SHP77 (cell line): ENCODE data around the gene GPC5.

Source experiments
- DNase-seq, 2 experiments: peaks; one replicate each; lab custom pipeline; 2025; lab: John Stamatoyannopoulos, UW

Gene GPC5

GRCh38 chr13:91978571-91978970 is 580.1 kb downstream of the GPC5 start:
- DNase-seq = no peak

DNA sequence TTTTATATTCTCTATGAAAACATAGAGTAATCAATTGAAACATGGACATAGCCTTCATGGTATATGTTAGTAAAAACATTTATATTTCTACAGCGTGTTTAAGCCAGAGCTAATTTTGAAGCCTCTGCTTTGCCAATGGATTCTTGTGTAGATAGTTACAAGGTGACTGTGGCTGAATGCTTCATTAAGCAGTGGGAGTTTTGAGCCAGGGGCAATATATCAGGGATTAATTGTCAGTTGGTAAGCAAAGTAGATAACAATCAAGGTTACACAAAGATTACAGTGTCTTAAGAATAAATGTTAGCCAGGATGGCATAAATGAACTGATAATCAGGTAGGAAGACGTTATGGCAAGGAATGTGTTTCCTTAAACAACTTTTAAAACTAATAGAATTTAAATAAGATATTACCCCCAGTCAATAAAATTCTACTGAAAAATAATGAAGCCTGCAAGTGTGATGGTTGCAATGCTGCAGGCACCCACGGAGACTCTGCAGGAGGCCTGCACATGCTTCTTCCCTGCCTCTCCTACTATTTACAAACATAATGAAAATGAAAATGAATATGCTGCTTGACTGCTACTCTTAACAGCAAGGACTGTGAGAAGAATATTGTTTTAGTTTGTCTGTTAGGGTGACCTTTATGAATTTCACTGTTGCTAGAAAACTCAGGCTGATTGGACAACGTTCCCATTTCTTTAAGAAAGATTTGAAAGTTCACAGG is 588.5 kb downstream of the GPC5 start:
- DNase-seq = no peak

DNA sequence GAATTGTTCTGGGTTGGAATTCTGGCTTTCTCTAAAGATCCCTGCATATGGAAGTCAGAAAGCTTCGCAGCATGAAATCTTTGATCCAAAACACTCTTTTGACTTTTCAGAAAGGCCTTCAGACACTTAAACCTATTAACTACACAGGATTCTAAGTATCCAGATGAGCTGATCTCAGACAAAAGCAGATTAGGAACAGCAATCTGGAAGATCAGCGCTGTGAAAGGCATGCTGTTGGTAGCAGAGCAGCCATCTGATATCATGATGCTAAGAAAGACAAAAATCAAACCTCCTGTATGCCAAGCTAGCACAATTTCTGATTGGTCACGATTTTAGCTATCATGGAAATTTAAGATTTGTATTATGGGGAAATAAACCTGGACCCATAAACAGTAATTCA is 589.9 kb downstream of the GPC5 start:
- no peak for DNase-seq

DNA sequence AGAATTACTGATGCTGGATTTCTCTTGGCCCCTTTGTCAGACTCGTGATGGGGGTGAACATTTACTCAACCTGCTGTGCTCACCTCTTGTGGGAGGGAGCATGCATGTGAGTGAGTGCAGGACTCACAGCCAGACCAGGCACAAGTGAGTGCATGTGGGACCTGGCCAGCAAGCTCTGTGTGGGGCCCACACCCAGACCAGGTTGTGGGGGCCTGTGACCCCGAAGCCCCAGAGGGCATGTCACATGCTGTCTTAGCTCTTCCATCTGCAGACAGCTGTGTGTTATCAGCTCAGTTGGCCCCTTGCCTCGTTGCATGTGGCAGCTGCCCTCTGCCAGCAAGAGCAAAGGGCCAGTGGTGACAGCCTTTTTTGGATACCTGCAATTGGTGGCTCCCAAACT is 614.4 kb downstream of the GPC5 start:
- DNase-seq = no peak

GRCh38 chr13:92017737-92018136 is 619.3 kb downstream of the GPC5 start:
- DNase-seq = no peak

DNA sequence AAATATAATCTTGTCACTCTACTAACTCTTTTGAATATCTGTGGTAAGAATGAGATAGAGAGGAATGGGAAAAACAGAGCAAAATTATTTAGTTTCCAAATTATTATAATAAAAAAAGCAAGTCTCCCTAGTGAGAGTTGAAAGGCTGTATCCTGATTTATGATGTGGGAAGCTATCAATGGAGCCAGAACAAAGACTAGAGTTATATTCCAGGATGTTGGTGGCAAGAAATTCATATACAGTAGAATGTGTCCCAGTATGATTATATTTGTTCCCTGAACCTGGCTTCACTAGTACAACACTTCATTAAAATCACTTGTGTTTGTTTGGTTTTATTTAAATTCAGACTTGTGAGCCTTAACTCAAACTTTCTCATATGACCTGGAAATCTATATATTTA is 630.3 kb downstream of the GPC5 start:
- DNase-seq = no peak

DNA sequence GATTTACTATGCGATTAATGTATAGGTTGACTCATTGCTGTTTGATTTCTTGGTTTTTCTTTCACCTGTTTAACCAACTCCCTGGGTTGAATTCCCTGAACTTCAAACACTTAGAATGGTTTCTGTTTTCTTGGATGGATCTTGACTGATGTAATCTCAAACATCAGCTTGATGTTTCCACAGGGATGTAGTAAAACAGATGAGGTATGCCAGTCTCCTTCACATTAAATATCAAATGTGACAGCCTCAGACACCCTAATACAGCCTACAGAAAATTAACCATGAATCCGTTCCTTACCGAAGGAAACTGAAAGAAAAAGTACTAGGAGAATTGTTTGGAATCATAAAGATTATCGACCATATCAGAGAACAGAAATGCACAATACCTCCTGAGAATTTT is 631.2 kb downstream of the GPC5 start:
- no peak for DNase-seq

DNA sequence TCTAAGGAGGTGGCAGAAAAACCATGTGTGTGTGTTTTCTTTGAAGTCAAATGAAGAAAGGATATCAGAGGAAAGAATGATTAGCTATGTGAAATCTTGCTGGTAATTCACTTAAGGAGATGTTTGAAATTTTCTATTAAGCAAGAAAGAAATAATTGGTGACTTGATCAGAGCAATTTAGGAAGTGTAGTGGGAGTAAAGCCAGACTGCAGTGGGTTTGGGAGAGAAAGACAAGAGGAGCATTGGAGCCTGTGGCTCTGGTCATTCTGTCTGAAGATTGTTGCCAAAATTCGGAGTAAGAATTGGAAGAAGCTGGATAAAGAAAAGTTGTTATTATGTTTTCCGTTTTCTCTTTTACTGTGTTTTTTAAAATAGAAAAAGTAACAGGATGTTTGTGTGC is 640.5 kb downstream of the GPC5 start:
- no peak for DNase-seq

GRCh38 chr13:92042522-92042921 is 644.1 kb downstream of the GPC5 start:
- DNase-seq = no peak

DNA sequence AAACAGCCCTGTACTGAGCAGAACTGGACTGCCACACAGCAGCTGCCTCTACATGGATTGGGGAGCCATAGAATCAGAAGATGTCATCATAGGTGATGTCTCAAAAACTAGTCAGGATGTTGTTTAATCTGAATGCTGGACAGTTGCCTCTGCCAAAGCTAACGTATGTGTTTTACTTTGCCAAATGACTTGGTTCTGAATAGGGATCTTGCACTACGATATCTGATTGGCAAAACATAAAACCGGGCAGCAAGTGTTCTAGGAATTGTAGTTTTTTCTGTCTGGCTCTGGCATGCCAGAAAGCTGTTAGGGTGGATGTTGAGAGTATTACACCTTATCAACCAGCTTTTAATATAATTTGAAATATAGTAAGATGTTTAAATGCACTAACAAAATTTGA is 645.9 kb downstream of the GPC5 start:
- DNase-seq = no peak

GRCh38 chr13:92054389-92054788 is 656.0 kb downstream of the GPC5 start:
- no peak for DNase-seq

GRCh38 chr13:92074658-92075057 is 676.2 kb downstream of the GPC5 start:
- peak; percentile 27 to 49 for DNase-seq

- DNase-seq = no peak
Observed at GRCh38 chr13:92097337-92097903, 699.0 kb downstream of the GPC5 start.

- no peak for DNase-seq
Observed at GRCh38 chr13:92101801-92102200, 703.4 kb downstream of the GPC5 start.

GRCh38 chr13:92103689-92104153 is 705.3 kb downstream of the GPC5 start:
- DNase-seq = no peak

DNA sequence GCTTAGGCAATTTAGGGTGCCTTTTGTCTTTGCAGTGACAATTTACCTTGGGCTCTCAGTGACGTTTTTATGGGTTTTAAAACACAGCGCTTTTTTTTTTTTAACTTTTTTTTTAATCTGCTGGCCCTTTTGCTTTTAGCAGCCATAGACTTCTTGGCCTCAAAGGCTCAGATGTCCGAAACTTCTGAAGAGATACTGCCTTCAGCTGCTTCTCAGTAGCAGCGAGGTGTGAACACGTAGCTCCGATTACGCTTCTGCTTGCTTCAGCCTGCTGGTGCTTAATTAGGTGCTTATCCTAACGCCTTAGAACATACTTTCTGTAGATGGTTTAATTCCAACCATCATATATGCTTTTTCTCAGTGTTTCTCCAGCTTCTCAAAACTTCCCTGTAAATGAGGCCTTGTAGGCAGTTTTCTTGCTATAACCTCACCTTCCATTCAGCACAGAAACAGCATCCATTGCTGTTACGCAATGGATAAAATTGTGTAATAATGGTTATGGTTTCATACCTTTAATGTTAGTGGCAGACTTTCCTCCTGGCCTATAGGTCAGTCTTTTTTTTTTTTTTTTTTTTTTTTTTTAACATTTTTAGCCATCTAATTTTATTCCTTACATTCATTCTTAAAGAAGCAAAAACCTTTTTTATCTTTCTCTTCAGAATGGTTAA is 723.9 kb downstream of the GPC5 start:
- no peak for DNase-seq

GRCh38 chr13:92126399-92126798 is 728.0 kb downstream of the GPC5 start:
- DNase-seq = no peak

DNA sequence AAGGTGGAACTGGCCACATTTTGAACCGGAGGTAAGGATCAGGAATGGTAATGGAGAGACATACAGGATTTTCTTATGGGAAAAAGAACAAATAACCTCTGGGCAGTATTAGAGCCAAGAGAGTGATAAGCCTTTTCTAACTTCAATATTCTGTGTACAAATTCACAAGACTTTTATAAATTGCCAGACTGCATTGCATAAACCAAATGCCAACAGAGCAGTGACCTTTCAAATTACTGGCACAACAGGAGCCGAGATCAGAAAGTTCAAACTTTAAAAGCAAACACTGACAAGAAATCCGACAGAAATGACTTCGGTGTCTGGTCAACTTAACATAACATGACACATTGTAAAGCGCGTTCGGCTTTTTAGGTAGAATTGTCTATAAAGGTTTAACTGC is 737.1 kb downstream of the GPC5 start:
- DNase-seq = no peak

- no peak for DNase-seq
Observed at GRCh38 chr13:92136449-92137155, 738.2 kb downstream of the GPC5 start.

DNA sequence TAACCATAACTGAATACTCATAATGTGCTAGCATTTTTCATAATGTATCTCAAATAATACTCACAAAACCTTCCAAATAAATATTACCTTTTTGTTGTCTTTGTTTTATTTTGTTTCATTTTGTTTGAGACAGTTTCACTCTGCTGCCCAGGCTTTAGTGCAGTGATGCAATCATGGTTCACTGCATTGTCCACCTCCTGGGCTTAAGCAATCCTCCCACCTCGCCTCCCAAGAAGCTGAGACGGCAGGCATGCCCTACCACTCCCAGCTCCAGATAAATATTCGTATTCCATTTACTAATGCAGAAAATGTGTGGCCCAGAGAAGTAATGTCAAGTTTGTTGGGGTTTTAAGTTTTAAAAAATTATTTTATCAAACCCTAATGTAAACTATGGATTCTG is 739.1 kb downstream of the GPC5 start:
- DNase-seq = no peak

DNA sequence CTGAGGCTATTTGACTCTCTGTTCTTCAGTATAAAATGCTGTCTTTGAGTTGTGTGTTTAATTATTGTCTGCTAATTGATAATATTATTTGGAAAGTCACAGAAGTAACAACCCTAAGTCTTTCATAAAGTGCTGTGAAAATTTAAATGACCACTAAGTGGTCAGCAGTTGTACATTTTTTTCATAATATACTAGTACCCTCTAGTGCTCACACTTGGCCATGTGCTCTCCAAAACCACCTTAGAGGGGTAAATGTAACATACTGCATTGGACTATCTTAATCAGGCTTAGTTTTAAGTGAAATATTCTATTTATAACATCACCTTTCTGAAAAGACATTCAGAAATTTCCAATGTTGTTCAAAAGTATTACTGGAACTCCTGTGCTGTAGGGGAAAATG is 745.3 kb downstream of the GPC5 start:
- DNase-seq = no peak

- DNase-seq = no peak
Observed at GRCh38 chr13:92150606-92151005, 752.2 kb downstream of the GPC5 start.

DNA sequence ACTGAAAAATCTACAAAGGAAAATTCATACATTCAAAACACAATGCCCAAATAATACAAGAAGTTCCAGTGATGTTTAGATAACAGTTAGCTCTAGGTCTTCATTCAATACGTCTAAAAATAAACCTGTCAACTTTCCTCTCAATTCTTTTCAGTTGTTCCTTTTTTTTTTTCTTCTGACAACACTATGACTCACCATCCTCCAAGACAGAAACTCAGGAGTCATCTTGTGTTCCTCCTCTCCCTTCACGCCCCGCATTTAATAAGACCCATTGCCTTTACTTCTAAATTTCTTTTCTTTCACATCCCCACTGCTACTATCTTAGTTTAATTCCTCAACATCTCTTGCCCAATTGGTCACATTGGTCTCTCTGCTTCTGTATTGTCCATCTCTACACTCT is 759.9 kb downstream of the GPC5 start:
- DNase-seq = no peak
